HG02678 (cell line): ENCODE results near the gene CARD11.

ENCODE experiments used
- ATAC-seq: cut with Tn5 transposase; IDR thresholded peaks from one replicate; pipeline ENCODE4 v1.9.1; 2021; ENCODE audit warnings: mild to moderate bottlenecking, moderate library complexity; ENCODE audit not compliant: unreplicated experiment

Gene CARD11

DNA sequence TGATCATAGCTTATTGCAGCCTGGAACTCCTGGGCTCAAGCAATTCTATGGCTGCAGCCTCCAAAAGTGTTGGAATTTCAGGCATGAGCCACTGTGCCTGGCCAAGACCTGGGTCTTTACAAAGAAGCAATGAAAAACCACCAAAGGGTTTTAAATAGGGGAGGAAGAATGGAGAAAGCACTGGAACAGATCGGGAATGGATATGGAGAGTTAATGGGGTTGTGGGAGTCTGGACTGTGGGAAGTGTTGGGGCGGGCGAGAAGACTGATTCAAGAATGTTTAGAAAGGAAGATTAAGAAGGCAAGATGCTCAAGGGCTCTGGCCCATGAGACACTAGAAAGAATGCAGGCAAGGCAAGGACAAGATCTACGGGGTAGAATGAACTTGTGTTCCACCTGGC lies 98.5 kb downstream of the CARD11 start:
- ATAC-seq = no peak

- no peak for ATAC-seq
These were observed 98.9 kb downstream of the CARD11 start for GRCh38 chr7:2944739-2945138.

GRCh38 chr7:2943851-2944601 lies 99.6 kb downstream of the CARD11 start:
- ATAC-seq = no peak

- ATAC-seq = no peak
These were observed 102.3 kb downstream of the CARD11 start for GRCh38 chr7:2941216-2941859.

DNA sequence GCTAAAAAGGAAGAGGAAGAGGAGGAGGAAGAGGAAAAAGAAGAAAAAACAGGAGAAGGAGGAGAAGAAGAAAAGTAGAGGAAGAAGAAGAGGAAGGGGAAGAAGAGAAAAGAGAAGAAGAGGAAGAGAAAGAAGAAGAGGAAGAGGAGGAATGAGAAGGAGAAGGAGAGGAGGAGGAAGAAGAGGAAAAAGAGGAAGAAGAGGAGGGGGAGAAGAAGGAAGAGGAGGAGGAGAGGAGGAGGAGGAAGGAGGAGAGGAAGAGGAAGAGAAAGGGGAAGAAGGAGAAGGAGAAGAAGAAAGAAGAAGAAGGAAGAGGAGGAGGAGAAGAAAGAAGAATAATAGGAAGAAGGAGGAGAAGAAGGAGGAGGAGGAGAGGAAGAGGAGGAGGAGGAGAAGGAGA lies 103.2 kb downstream of the CARD11 start:
- ATAC-seq = no peak

- ATAC-seq = no peak
These were observed 104.3 kb downstream of the CARD11 start for GRCh38 chr7:2939193-2939885.

DNA sequence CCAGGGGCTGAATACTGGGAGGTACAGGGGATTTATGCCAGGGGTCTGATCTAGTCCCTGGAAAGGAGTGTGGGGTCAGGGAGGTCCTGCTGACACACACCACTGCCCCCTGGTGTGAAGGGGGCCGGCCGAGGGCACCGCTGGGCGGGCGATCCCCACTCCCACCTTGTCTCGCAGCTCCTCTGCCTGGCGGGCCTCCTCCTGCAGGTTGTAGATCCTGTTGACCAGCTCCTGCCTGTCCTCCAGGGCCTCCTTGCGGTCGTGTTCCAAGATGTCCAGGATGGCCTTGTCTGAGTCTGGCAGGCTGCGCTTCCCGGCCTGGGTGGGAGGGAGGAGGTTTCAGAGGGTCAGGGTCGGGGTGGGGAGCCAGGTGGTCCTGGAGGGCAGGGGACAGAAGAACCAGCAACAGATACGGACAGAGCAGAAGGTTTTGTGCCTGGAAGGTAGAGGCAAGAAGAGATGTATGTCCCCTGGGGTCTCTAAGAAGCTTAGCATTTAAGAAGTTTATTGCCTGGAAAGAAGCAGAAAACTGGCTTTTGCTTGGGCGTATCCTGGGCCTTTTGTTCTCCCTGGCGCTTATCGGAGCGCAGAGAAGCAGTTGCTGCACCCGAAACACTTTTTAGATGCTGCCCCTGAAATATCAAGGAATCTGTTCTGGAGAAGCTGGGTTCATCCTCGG lies 105.0 kb downstream of the CARD11 start:
- no peak for ATAC-seq

DNA sequence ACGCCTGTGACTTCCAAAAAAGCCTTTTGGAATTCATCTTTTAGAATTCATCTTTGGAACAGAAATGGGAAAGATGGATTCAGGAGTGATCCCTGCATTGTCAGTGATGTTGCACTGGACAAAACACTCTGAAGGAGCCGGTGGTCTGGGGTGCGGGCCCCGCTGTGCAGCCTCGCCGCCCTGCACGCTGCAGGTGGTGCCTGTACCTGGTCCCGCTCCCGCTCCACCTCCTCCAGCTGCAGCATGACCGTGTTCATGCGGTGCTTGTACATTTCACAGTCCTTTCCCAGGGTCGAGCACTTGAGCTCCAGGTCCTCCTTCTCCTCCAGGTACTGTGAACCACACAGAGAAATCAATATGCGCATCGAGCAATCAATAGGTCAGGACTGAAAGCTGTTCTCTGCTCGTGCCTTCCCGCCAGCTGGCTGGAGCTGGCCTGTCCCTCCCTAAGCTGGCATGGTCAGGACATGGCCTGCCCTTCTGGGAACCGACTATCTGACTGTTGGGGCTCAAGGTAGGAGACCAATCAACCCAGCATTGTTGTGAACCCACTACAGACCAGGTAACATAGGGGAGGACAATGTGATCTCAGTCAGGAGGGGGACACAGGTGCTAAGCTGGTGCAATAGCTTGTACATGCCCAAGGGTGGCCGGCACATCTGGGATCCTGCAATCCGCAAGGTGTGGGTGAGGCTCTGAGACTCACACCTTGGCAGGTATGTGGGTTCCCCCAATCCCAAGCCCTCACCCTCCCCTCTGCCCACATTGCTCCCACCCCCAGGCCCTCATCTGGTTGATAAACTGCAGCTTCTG lies 105.8 kb downstream of the CARD11 start:
- no peak for ATAC-seq

GRCh38 chr7:2936891-2937580 lies 106.6 kb downstream of the CARD11 start:
- ATAC-seq = no peak

GRCh38 chr7:2936301-2936700 lies 107.4 kb downstream of the CARD11 start:
- ATAC-seq = no peak

- ATAC-seq = no peak
These were observed 108.5 kb downstream of the CARD11 start for GRCh38 chr7:2934984-2935740.

GRCh38 chr7:2934211-2934731 lies 109.4 kb downstream of the CARD11 start:
- no peak for ATAC-seq

DNA sequence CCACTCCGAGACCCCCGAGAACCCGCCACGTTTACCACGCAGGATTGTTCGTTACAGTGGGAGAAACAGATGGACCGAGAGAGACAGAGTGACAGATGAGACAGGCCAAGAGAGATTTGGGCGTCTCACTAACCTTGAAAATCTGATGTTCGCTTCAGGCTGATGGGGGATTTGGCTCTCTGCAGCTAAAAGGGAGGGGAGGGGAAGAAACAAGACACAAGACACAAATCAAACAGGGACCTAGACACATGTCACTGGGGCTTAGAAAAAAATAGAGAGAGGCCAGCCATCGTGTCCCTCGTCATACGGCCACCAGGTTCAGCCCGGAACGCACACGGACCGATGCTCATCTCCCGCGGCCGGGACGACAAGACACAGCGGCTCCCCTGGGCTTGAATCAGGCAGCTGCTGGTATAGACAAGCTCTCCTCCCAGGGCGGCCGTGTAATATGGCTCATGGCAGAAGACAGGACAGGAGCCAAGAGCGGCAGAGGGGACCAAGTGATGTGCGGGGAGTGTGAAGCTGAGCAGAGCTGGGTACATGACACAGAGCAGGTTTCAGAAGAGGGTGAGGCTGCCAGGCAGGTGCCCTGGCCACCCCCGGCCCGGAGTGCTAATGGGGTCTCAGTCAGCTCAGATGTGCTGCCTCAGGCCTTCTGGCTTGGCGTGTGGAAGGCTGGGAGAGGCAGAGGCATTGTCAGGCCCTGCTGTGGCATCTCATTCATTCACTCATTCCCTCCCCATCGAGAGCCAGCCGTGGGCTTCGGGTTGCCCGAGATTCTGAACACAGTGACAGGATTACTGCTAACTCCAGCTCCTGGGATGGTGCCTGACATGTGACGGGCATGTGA lies 111.0 kb downstream of the CARD11 start:
- no peak for ATAC-seq

DNA sequence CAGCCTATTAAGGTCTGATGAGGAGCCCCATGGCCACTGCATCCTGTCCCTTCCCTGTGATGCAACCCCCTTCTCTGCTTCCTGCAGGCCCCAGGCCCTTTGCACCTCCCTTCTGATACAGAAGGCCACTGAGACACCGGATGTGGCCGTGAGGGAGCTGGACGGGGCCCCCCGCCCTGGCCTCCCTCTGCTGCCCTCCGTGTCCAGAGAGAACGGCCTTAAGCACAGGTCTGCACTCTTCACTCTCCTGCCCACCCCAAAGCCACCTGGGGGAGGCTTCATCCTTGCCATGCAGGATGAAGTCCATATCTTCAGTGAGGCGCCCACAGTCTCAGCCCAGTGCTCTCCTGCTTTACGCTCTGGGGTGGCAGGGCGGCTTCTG lies 112.6 kb downstream of the CARD11 start:
- ATAC-seq = no peak

GRCh38 chr7:2930310-2931033 lies 113.2 kb downstream of the CARD11 start:
- ATAC-seq = no peak

GRCh38 chr7:2929321-2930201 lies 114.1 kb downstream of the CARD11 start:
- no peak for ATAC-seq
